NCI-H2227 treated with DMSO at 0.1 percent for 48 hours (cell line): ENCODE measurements around the gene SGPP2.
"Not testable (repeated sequence)": the region's sequence is repeated elsewhere in the genome, so short reads cannot be mapped to it uniquely, and the experiment has no call there.

ENCODE experiments used
- DNase-seq: peaks from one replicate; lab custom pipeline; 2025; lab: John Stamatoyannopoulos, UW

SGPP2 gene

GRCh38 chr2:222576171-222577081, 152.1 kb downstream of the SGPP2 start:
- no peak for DNase-seq

- DNase-seq, result no peak
Observed at GRCh38 chr2:222577341-222577740, 153.0 kb downstream of the SGPP2 start.

GRCh38 chr2:222582928-222583327, 158.6 kb downstream of the SGPP2 start:
- DNase-seq, result no peak

GRCh38 chr2:222584589-222584988, 160.2 kb downstream of the SGPP2 start:
- not testable (repeated sequence) for DNase-seq

GRCh38 chr2:222591661-222592060, 167.3 kb downstream of the SGPP2 start:
- no peak for DNase-seq

- no peak for DNase-seq
Observed at GRCh38 chr2:222592176-222592575, 167.8 kb downstream of the SGPP2 start.

GRCh38 chr2:222594679-222595078, 170.3 kb downstream of the SGPP2 start:
- DNase-seq, result no peak

- DNase-seq, result no peak
Observed at GRCh38 chr2:222595581-222595980, 171.2 kb downstream of the SGPP2 start.

GRCh38 chr2:222598611-222599010, 174.3 kb downstream of the SGPP2 start:
- DNase-seq, result no peak

GRCh38 chr2:222603501-222603900, 179.2 kb downstream of the SGPP2 start:
- DNase-seq, result no peak

- no peak for DNase-seq
Observed at GRCh38 chr2:222604749-222605515, 180.6 kb downstream of the SGPP2 start.

- no peak for DNase-seq
Observed at GRCh38 chr2:222606306-222606705, 182.0 kb downstream of the SGPP2 start.

- DNase-seq, result no peak
Observed at GRCh38 chr2:222608081-222608480, 183.7 kb downstream of the SGPP2 start.

- DNase-seq, result no peak
Observed at GRCh38 chr2:222609381-222609780, 185.0 kb downstream of the SGPP2 start.
